ACHN (cell line): ENCODE data around the gene DUSP14.
A peak's percentile ranks its signal among the peaks of the same experiment; 100 is the strongest.
"Not testable (repeated sequence)": the region's sequence is repeated elsewhere in the genome, so short reads cannot be mapped to it uniquely, and the experiment has no call there.

Source experiments
- DNase-seq: peaks from one replicate; pipeline ENCODE4 v3.0.0-alpha.2; 2015
- in situ Hi-C: cut with HindIII; loops from 2 replicates; pipeline ENCODE4 v1.10.0; 2017; ENCODE audit warnings: low sequenced_read_pairs, low pct_ligation_motif_present, low pct_unique_long_range_greater_than_20kb

DUSP14 gene

DNA sequence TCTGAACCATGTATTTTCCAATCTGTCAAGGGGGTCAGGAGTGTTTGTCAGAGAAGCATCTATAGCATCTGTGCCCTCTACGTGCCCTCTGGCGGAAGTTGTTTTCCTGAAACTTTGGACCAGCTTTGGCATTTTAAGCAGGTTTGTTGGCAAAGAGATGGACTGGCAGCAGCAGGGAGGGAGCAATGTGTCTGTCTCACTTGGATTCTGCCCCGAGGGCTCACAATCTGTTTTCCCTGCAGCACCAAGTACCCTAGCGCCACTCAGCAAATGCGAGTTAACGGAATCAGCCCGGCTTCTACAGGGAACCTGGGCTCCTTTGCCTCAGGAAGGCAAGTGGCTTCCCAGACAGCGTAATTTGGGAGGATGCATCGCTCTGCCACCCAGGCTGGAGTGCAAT lies 17.4 kb downstream of the DUSP14 start:
- in situ Hi-C loops = no loop called here
- no peak for DNase-seq

DNA sequence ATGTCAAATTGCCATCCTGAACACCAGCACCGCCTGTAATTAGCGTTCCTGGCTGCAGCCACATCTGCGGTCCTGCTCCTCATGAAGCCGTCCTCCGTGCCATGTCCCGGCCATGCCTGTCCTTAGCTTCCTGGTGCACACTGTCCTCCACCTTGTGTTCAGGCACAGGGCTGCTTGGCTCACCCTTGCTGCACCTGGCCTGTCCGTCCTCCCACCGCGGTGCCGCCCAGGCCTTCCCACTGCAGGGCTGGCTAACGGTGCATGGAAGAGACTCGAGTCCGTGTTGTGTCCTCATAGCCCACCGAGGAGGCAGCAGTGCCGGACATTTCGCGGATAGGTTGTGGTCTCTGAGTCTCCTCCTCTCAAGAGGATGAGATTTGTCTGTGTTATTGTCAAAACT lies 20.4 kb downstream of the DUSP14 start:
- DNase-seq = no peak
- in situ Hi-C loops = no loop called here

DNA sequence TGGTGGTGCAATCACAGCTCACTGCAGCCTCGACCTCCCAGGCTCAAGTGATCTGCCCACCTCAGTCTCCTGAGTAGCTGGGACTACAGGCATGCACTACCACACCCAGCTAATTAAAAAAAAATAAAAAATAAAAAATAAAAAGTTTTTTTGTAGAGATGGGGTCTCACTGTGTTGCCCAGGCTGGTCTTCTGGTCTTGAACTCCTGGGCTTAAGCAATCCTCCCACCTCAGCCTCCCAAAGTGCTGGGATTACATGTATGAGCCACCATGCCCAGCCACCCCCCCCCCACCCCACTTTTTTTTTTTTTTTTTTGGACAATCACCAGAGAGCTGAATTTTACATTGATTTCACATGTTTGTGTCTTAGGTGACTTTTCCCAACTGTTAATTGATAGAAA lies 22.0 kb downstream of the DUSP14 start:
- in situ Hi-C loops, DNase-seq: not testable (repeated sequence)

DNA sequence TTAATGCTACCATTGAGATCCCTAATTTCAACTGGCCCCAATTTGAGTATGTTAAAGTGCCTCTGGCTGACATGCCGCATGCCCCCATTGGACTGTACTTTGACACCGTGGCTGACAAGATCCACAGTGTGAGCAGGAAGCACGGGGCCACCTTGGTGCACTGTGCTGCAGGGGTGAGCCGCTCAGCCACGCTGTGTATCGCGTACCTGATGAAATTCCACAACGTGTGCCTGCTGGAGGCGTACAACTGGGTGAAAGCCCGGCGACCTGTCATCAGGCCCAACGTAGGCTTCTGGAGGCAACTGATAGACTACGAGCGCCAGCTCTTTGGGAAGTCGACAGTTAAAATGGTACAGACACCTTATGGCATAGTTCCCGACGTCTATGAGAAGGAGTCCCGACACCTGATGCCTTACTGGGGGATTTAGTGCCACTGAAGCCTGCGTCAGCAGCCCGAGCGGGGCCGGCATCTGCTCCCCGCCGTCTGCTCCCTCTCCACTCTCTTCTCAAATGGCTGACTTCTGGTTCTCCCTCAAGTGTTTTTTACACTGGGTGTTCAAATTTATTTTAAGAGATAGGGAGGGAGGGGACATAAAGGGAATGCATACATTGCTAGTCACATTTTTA lies 22.9 kb downstream of the DUSP14 start:
- in situ Hi-C loops = no loop called here

DNA sequence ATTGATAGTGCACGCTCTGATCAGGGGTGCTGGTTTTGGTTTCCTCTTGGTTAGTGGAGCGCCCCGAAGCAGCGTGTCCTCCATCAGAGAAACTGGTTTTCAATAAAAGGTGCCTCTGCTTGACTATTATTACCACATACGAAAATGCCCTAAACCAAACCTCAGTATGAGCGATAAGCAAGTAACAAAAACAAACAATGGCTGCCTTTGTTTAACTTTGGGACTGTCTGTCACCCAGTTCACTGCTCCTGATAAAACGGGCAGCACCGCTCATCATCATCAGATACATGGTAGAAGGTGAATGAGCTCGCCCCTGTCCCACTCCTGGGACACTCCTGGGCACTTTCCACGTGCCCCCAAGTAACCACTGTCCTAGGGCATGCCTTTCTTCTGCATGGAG lies 24.0 kb downstream of the DUSP14 start:
- DNase-seq = no peak
- in situ Hi-C loops = no loop called here

More for the DNA sequence above, 22.9 kb downstream of the DUSP14 start:
- no peak for DNase-seq

DNA sequence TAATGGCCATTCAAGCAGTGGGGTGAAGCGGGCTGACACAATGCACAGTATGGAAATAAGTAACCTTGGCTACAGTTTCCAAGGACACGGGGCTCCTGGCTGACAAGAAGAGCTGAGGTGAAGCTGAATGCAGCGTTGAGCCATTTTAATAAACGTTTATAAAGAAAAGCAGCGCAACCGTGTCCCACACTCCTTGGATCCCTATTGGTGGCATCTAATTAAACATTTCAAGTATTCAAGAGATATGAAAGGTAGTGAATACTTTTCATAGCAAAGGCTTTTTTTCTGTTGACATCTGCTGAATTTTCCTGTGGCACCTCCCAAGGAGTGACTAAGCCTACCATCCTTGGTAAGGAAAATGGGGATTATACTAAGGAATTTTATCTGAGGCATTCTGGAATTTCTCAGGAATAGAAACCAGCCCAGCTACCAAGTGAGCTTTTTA lies 26.5 kb downstream of the DUSP14 start:
- in situ Hi-C loops = no loop called here

DNA sequence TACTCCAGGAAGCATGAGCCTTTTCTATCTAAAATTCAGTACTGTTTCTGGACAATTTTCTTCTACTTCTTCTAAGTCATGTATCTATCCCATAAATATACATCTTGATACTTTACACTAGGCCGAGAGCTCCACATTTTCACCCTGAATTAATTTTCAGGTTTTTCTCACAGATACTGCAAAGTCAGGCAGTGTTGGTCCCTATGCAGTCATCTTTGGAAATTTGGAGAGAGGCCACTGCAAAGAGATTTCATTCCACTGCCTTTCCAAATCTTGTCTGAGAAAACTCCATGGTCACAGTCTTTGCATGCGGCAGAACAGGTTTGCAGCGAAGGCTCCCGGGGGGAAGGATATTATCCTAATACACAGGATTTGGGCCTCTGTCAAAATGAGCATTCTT lies 28.2 kb downstream of the DUSP14 start:
- in situ Hi-C loops = no loop called here
- DNase-seq = no peak

More for the DNA sequence above, 26.5 kb downstream of the DUSP14 start:
- DNase-seq = no peak

DNA sequence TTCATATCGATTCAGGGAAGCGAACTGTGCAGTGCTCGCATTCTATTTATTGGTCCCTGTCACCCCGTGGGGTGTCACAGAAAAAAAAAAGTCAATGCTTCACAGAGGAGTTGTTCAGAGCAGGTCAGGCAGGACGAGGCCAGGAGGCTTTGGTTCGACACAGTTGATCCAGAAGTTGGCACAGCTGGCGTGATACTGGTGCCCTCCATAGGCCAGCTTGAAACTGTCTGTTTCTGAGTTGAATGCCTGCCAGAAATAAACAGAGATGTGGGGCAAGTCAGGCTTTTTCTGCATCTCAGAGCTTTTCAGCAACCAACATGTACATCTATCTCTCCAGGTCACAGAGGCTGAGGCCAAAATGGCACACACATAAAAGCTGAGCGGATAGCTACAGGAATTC lies 29.1 kb downstream of the DUSP14 start:
- no peak for DNase-seq
- in situ Hi-C loops = no loop called here

DNA sequence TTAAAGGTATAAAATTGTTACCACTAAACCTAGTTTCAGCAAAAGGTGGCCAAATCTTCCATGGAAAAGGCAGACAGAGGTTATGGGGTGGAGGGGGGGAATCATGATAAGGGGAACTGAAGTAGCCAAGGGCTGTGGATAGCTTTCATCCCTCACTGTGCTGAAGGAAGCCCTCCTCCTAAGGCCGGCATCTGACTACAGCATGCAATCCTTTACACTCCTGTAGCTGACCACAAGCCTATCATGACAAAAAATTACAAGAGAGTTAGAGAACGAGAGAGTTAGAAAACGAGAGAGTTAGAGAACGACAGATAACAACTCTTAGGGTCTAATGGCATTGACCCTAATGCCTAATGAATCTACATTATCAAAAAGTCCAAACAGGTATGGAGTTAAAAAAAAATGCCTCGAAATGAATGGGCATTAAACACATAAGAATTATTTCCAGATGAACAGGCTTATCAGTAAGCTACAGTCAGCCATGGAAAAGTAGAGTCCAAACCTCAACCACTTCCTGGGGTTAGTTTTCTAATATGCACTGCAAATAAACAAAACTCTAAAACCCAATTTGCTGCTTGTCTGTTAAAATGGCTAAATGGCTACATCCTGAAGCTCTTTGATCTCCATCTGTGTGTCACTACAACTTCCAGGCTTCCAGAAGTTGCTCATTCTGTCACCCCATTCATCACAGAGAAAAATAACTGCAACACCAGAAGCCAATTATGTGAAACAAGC lies 29.7 kb downstream of the DUSP14 start:
- no peak for DNase-seq
- in situ Hi-C loops = no loop called here

DNA sequence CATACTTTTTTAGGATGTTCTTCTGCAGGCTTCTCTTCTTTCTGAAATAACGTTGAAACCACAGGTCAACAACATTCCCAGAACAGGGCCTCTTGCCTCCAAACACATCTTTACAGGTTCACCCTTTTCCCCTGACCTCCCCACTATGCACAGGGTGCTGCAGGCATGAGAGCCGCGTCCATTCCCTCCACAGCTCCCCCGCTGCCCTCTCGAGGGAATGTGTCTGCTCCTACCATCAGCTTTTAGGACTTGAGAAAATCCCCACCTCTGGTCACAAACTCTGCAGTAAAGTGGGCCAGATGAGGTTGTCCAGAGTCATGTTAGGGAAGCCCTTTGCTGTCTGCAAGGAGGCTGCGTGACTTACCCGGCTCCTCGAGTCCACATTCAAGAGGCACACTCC lies 30.5 kb downstream of the DUSP14 start:
- in situ Hi-C loops = no loop called here
- no peak for DNase-seq

DNA sequence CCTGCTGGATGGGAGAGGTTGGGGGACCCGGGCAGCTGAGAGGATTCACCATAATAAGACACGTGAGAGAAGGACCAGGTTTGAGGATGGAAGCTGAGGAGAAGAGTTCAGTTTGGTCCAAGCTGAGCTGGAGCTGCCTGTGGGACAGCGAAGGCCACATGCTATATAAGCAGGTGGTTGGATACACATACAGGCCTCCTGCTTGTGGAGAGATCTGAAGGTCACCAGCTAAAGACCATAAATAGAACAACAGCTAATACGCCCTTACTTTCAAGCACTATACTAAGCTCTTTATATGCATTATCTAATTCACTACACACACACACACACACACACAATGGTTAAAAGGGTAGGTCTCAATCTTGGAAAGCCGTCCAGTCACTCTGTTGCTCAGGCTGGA lies 32.1 kb downstream of the DUSP14 start:
- in situ Hi-C loops = no loop called here
- DNase-seq = no peak

DNA sequence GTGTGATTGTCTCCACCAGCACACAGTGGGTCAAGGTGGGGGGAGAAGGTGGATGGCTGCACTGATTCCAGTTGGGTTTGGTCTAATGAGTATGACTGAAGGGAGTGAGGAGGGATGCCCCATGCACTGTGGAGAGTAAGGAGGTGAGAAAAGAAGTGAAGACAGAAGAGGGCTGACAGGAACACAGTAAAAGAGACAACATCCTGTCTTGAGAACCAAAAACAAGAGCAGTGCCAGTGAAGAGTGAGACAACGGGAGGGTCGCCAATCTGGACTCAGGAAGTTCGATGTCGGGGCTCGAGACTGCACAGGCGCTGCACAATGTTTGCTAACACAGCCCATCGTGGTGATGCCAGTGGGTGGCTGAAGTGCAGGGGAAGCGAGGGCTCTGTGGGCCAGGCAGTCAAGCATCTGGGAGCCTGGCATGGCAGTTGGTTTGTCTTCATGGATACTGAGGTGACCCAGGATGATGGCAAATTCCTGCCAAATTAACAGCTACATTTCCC lies 34.1 kb downstream of the DUSP14 start:
- DNase-seq = no peak
- in situ Hi-C loops = no loop called here

DNA sequence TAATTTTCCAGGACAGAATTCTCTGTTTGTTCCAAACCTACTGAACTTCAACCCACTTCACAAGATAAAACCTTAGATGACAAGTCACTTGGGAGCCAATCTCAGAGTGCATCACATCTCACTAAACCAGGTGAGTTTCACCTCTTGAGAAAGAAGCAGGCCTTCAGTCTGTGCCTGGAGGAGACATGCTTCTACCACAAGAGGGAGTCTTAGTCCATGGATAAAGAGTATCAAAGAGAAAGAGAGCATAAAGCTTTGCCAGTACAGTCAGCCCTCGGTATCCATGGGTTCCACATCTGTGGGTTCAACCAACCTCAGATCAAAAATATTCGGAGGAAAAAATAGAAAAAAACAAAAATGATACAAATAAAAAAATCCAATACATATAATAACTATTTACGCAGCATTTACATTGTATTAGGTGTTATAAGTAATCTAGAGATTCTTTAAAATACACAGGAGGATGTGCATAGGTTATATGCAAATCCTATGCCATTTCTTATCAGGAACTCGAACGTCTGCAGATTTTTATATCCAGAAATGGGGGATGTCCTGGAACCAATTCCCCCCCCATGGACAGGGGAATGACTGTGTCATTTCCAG lies 37.7 kb downstream of the DUSP14 start:
- in situ Hi-C loops = no loop called here
- peak; percentile 72 for DNase-seq

DNA sequence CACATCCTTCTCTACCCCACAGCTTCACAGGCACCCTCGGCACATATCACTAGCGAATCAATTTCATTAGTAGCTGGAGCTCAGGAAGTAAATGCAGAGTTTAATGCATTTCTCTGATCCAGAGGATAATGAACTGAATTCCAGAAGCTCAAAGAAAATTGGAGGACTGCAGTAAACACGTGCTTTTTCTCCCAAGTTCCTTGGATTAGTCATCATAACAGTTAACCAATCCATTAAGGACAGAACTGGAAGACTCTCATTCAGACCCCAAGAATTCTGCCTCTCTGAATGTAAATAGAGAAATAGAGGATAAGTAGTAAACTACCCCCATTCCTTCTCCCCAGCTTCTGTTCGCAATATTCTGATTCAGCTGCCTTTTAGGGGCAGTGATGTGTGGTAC lies 40.7 kb downstream of the DUSP14 start:
- in situ Hi-C loops = no loop called here
- DNase-seq = no peak

DNA sequence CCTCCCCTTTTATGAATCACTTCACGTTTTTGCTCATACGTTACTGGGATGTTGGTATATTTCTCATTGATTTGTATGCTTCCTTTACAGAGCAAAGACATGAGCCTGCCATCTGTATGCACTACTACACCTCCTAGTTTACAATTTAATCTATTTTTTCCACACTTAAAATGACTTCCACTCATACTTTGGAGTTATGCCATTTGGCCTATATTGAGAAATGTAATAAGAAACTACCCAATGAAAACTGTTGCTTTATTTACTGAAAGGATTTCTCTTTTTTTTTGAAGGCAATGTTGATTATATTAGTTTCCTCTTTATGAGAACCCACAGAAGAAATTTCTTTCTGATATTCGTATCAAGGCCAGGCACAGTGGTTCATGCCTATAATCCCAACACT lies 43.1 kb downstream of the DUSP14 start:
- DNase-seq = no peak
- in situ Hi-C loops = no loop called here

DNA sequence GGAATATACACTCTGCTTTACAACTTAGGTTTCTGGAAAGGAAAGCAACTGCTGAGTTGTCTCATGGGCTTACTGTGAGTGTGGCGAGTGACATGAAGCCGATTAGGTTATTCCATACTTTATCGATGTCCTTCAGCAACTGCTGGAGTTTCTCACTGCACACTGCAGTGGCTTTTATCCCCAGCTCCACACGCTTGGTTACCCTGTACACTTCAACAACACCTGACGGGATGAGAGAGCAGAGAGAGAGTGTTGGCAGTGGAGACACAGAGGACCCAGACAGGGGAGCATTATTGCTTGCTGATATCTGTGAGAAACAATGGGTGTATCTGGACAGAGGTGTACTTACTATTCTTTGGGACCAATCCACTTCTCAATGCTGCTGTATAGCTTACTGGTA lies 46.2 kb downstream of the DUSP14 start:
- in situ Hi-C loops = no loop called here
- no peak for DNase-seq

DNA sequence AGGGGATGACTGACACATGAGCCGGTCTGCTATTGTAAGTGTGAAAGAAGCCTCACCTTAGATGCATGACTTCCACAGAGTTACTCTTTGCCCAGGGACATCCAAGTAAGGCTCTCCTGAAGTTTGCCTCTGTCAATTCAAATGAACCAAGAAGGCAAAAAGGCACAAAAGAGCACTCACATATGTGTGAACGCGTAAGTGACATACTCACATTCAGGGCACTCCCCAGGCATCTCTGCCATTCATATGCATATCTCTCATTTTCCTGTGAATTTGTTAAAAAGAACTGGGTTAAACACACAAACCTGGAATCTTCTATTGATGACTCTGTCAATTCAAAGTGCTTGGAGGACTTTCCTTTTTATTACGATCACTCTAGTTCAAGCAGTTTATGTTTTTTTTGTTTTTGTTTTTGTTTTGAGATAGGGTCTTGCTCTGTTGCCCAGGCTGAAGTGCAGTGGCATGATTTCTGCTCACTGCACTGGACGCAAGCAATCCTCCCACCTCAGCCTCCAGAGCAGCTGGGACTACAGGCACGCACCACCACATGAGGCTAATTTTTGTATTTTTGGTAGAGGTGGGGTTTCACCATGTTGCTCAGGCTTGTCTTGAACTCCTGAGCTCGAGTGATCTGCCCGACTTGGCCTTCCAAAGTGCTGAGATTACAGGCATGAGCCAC lies 49.4 kb downstream of the DUSP14 start:
- in situ Hi-C loops = no loop called here
- DNase-seq = no peak

DNA sequence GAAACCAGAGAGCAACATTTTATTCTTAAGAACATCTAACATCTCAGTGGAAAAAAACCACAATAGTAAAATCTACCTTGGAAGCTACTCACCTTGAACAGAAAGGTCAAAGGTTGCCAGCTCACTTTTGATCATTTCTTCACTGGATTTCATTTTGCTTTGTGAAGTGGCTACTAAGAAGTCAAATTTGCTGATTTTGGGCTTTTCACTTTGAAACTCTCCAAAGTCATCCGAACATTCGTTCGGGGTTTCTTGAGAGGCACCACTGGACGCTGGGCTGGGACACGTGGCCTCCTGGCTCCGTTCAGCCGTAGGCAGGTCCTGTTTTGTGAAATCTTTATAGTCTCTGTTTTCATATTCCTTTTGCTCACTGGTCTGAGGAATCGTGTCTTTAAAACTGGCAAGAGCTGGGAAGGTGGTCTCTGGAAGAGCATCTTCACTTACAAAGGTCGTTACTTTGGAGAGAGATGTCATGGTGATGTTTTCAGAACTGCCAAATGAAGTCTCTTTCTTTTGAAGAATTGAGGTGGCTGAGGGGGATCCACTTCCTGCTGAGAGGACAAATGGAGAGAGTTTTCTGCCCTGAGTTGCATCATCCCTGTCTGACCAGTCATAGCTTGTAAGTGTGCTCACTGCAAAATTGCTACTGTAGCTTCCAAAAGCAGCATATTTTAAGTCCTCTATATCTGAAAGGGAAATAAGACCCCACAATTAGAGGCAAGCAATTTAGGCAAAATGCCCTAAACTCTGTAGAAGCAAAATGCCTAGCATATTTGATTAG lies 52.4 kb downstream of the DUSP14 start:
- in situ Hi-C loops = no loop called here
- DNase-seq = no peak

DNA sequence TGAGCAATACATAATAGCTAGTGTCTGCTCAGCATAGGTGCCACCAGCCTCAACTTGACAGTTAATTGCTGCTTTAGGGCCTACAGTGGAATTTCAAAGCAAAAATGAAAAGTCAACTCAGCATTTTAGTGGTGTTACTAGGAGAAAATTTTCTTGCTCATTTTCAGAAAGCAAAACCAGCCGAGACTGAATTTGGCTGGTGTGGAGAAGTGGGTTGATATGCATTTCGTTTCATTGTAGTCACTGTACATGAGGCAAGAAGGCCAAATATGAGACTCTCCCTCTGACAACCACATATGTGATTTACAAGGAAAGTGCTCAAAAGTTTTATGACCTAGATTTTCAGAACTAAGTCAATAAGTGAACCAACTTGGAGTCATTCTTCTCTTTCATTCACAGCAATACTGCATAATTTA lies 54.0 kb downstream of the DUSP14 start:
- in situ Hi-C loops = no loop called here
- no peak for DNase-seq
